Measurements from ENCODE around the gene PHC3.

PHC3 gene

DNA sequence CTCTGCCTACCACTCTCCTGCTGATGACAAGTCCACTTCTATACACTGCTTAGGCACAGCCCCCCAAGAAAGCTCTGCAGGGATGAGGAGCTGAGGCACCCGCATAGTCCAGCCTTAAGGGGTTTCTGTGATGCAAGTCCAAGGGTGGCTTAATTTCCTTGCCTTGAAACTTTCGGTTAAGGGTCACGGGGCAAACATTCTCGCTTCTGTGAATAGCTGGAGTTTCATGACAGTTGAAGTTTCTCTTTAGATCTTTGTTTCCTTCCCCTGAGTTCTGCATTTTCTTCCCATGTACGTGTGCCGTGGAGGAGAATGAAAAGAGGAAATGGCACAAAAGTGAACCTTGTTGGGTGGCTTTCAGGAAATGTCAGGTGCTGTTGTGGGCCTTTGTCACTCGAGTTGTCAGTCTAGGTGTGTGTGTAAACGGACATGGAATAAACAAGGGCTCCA, 136.7 kb downstream of the PHC3 start:
- TF ChIP-seq CTCF (IDR thresholded peaks at IDR 0.05; ENCODE audit: extremely low read depth, insufficient read depth, missing control alignments) = no peak
- DNase-seq (ENCODE audit: low spot score) = peak; percentile 40
- in situ Hi-C loops (cut with MboI; ENCODE audit: low pct_unique_long_range_greater_than_20kb, low sequenced_read_pairs, unreplicated experiment) = no loop called here

DNA sequence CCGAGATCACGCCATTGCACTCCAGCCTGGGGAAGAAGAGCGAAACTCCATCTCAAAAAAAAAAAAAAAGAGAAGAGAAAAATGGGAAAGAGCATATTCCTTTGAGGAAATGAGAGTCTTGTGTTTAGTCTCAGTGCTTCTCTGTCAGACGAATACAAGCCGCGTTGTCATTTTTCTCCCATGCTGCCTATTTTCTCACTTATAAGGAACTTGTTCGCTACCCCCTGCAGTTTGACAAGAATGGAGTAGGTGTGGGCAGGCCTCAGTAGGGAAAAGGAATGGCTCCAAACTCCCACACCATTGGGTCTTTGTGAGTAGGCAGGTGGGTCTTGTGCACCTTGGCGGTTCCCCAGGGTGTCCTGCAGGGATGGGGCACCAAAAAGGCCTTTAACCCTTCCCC, 137.3 kb downstream of the PHC3 start:
- TF ChIP-seq CTCF (IDR thresholded peaks at IDR 0.05; ENCODE audit: extremely low read depth, insufficient read depth, missing control alignments) = no peak
- no peak for DNase-seq (ENCODE audit: low spot score)
- in situ Hi-C loops (cut with MboI; ENCODE audit: low pct_unique_long_range_greater_than_20kb, low sequenced_read_pairs, unreplicated experiment) = no loop called here

DNA sequence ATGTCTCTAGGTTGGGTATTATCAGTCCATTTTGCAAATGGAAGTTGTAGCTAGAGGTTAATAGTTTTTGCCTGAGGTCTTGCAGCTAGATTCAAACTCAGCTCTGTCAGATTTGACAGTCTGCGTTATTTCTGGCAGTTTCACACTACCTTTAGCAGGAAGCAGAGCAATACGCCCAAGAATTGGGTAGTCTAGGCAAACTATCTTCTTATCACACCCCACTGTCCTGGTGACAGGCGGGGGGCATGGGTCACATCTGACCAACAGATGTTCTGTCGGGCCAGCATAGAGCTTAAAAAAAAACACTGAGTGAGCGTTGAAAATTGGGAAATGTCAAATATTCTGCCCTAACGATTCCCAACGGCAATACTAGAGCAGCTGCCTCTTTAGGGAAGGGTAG, 138.0 kb downstream of the PHC3 start:
- in situ Hi-C loops (cut with MboI; ENCODE audit: low pct_unique_long_range_greater_than_20kb, low sequenced_read_pairs, unreplicated experiment) = no loop called here
- no peak for TF ChIP-seq CTCF (IDR thresholded peaks at IDR 0.05; ENCODE audit: extremely low read depth, insufficient read depth, missing control alignments)
- no peak for DNase-seq (ENCODE audit: low spot score)

DNA sequence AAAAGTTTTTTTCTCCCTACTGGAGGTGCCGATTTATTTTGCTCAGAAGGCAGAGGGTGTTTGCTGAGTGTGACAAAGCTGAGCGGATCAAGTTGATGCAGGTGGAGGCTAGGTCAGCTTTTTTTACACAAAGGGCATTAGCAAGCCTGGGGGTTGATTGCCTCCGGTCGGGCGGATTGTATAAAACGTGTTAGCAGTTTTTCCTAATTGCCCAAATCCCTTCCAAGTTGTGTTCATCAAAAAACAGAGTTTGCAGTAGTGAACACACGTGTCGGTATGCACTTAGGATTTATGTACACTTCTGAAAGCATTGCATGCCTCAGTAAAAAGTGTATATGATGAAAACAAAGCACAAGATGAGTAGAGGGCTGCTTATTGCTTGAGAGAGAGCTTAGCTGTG, 141.1 kb downstream of the PHC3 start:
- in situ Hi-C loops (cut with MboI; ENCODE audit: low pct_unique_long_range_greater_than_20kb, low sequenced_read_pairs, unreplicated experiment) = no loop called here
- no peak for TF ChIP-seq CTCF (IDR thresholded peaks at IDR 0.05; ENCODE audit: extremely low read depth, insufficient read depth, missing control alignments)
- no peak for DNase-seq (ENCODE audit: low spot score)

GRCh38 chr3:170038434-170039110, 143.0 kb downstream of the PHC3 start:
- in situ Hi-C loops (cut with MboI; ENCODE audit: low pct_unique_long_range_greater_than_20kb, low sequenced_read_pairs, unreplicated experiment) = no loop called here
- peak; percentile 41 for DNase-seq (ENCODE audit: low spot score)
- TF ChIP-seq CTCF (IDR thresholded peaks at IDR 0.05; ENCODE audit: extremely low read depth, insufficient read depth, missing control alignments) = peak; percentile 48
